CD4-positive, CD25-positive, alpha-beta regulatory T cell (primary cell): ENCODE measurements around the gene CYP2S1. TPM values are rescaled to one million over a fixed set of nuclear protein-coding genes. Genes with fewer than 3 reads are reported as not detected.
A peak's percentile ranks its signal among the peaks of the same experiment; 100 is the strongest.

Experiments
- ATAC-seq, 2 donors: fragments of 150-1000 bp; cut with Tn5 transposase; one replicate each; pipeline ENCODE4 v1.10.0; 2021; ENCODE audit warnings: low read depth in 2 of 2, moderate number of reproducible peaks in 2 of 2, moderate library complexity in 1 of 2
- DNase-seq, 3 donors: peaks; one replicate each; pipeline versions ENCODE4 v3.0.0 to v3.0.0-alpha.2; 2012 to 2022; ENCODE audit warnings: mixed read lengths in 1 of 3
- H3K27ac ChIP-seq: one replicate; pipeline ENCODE4 v1.7.0; 2013; ENCODE audit warnings: mild to moderate bottlenecking, low read length; ENCODE audit not compliant: insufficient read depth, poor library complexity, severe bottlenecking
- H3K27me3 ChIP-seq: one replicate; pipeline ENCODE4 v1.7.0; 2013; ENCODE audit warnings: low read length; ENCODE audit not compliant: control insufficient read depth, insufficient read depth
- H3K36me3 ChIP-seq: one replicate; pipeline ENCODE4 v1.7.0; 2013; ENCODE audit warnings: mild to moderate bottlenecking, low read length, moderate library complexity; ENCODE audit not compliant: control insufficient read depth, insufficient read depth
- H3K4me1 ChIP-seq: 2 replicates; pipeline ENCODE4 v1.7.0; 2013; ENCODE audit warnings: mild to moderate bottlenecking, low read length; ENCODE audit not compliant: insufficient read depth, control insufficient read depth, poor library complexity, severe bottlenecking
- H3K4me3 ChIP-seq: one replicate; pipeline ENCODE4 v1.7.0; 2013; ENCODE audit warnings: low read depth, mild to moderate bottlenecking, low read length, moderate library complexity
- H3K9me3 ChIP-seq, 2 experiments: 1 replicate in 1 of 2; 2 replicates in 1 of 2; pipeline ENCODE4 v1.7.0; 2013; ENCODE audit warnings: low read length in 2 of 2, mild to moderate bottlenecking in 1 of 2, moderate library complexity in 1 of 2; ENCODE audit not compliant: control insufficient read depth in 2 of 2
- H3K27ac Mint-ChIP-seq, 3 donors: one replicate each; pipeline ENCODE4 v1.8.0; 2020 to 2022; ENCODE audit warnings: mild to moderate bottlenecking in 3 of 3, mixed read lengths in 3 of 3, moderate library complexity in 2 of 3
- H3K27me3 Mint-ChIP-seq: one replicate; pipeline ENCODE4 v1.8.0; 2022; ENCODE audit warnings: mild to moderate bottlenecking, mixed read lengths
- H3K36me3 Mint-ChIP-seq: one replicate; pipeline ENCODE4 v1.8.0; 2020; ENCODE audit warnings: mixed read lengths
- H3K4me1 Mint-ChIP-seq, 4 donors: one replicate each; pipeline ENCODE4 v1.8.0; 2020 to 2022; ENCODE audit warnings: mixed read lengths in 4 of 4, mild to moderate bottlenecking in 1 of 4
- H3K4me3 Mint-ChIP-seq, 4 donors: one replicate each; pipeline ENCODE4 v1.8.0; 2020 to 2022; ENCODE audit warnings: mild to moderate bottlenecking in 4 of 4, mixed read lengths in 4 of 4, moderate library complexity in 3 of 4
- H3K9me3 Mint-ChIP-seq, 7 donors: one replicate each; pipeline ENCODE4 v1.8.0; 2020 to 2022; ENCODE audit warnings: mixed read lengths in 7 of 7, mild to moderate bottlenecking in 3 of 7, moderate library complexity in 2 of 7
- polyA plus RNA-seq, 4 donors: library from polyadenylated mRNA; unstranded; fragments of 300-500 nt; fragmentation: Illumina TruSeq; gene quantifications; one replicate each; pipeline ENCODE4 v1.2.3, GENCODE V29; 2021
- total RNA-seq: library from RNA; stranded (reverse); gene quantifications from one replicate; pipeline ENCODE4 v1.2.3, GENCODE V29; 2022

The CYP2S1 gene
- total and polyA plus RNA-seq, 5 donors from 2014 or later: 0.28 TPM; not detected in 4

DNA sequence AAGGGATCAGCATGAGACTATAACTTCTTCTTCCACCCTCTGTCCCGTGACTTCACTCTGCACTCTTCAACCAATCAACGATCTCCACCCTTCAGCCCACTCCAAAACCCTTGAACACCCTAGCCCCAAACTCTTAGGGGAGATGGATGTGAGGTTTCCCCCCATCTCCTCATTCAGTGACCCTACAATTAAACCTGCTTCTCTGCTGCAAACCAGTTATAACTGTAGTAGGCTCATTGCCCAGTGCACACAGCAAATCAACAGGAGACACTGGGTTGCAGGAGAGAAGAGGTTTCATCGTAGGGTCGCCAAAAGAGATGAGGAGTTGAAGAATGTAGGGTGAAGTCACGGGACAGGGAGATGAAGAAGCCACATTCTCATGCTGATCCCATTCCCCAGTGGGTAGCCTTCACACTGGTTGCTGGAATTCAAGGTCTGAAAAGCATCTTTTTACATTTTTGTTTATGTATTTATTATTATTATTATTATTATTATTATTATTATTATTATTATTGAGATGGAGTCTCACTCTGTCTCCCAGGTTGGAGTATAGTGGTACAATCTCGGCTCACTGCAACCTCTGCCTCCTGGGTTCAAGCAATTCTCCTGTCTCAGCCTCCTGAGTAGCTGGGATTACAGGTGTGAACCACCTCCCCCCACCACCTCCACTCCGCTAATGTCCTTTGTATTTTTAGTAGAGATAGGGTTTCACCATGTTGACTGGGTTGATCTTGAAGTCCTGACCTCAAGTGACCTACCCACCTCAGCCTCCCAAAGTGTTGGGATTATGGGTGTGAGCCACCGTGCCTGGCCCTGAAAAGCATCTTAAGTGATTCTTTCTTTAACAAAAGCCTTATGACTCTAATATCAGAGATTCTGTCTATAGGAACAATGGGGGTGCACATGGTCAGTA, 5.8 kb upstream of the CYP2S1 start:
- Mint-ChIP-seq H3K4me3 (no peak overlapping the region), H3K36me3 (no peaks in the 10 kb centered on the region), H3K4me1 (no peaks in the 10 kb centered on the region), H3K27me3 (peaks cover 32% of the 10 kb centered on the region), H3K27ac (no peak overlapping the region), H3K9me3 (no peaks in the 10 kb centered on the region)
- peaks cover 5% of the 10 kb centered on the region for H3K27me3 ChIP-seq
- no peaks in the 10 kb centered on the region for H3K36me3 ChIP-seq
- H3K9me3 ChIP-seq: no peaks in the 10 kb centered on the region
- DNase-seq (no peak), ATAC-seq (no peak)
- H3K4me3 ChIP-seq: no peak overlapping the region
- H3K27ac ChIP-seq: no peak overlapping the region
- H3K4me1 ChIP-seq: no peaks in the 10 kb centered on the region

GRCh38 chr19:41187884-41188279, 5.1 kb upstream of the CYP2S1 start:
- Mint-ChIP-seq H3K36me3 (no peaks in the 10 kb centered on the region), H3K4me1 (peaks cover 0 to 5% (median 4%) of the 10 kb centered on the region in 4 donors), H3K9me3 (no peaks in the 10 kb centered on the region), H3K4me3 (no peak overlapping the region), H3K27me3 (peaks cover 39% of the 10 kb centered on the region), H3K27ac (no peak overlapping the region)
- no peak overlapping the region for H3K4me3 ChIP-seq
- H3K27ac ChIP-seq: no peak overlapping the region
- no peaks in the 10 kb centered on the region for H3K36me3 ChIP-seq
- no peaks in the 10 kb centered on the region for H3K9me3 ChIP-seq
- H3K4me1 ChIP-seq: peaks cover 4% of the 10 kb centered on the region
- no peak for DNase-seq
- H3K27me3 ChIP-seq: peaks cover 9% of the 10 kb centered on the region
- ATAC-seq: no peak

- ATAC-seq (no peak), DNase-seq (no peak)
- peak overlapping the region in 1 of 4 donors; percentile 66 for H3K4me3 Mint-ChIP-seq
- H3K36me3 ChIP-seq: no peaks in the 10 kb centered on the region
- no peaks in the 10 kb centered on the region for H3K36me3 Mint-ChIP-seq
- no peak overlapping the region for H3K4me3 ChIP-seq
- peaks cover 10% of the 10 kb centered on the region for H3K4me1 ChIP-seq
- H3K27ac ChIP-seq: no peak overlapping the region
- peaks cover 9% of the 10 kb centered on the region for H3K27me3 ChIP-seq
- H3K9me3 ChIP-seq: no peaks in the 10 kb centered on the region
- peaks cover 0 to 14% (median 4%) of the 10 kb centered on the region in 4 donors for H3K4me1 Mint-ChIP-seq
- no peak overlapping the region for H3K27ac Mint-ChIP-seq
- peaks cover 0 to 1% (median 0%) of the 10 kb centered on the region in 7 donors for H3K9me3 Mint-ChIP-seq
- peaks cover 41% of the 10 kb centered on the region for H3K27me3 Mint-ChIP-seq
These were observed 3.5 kb upstream of the CYP2S1 start for GRCh38 chr19:41189425-41190065.

GRCh38 chr19:41193430-41194156, 574 bp downstream of the CYP2S1 start:
- peaks cover 10% of the 10 kb centered on the region for H3K4me1 ChIP-seq
- H3K36me3 Mint-ChIP-seq: no peaks in the 10 kb centered on the region
- no peak overlapping the region for H3K27ac Mint-ChIP-seq
- H3K27ac ChIP-seq: no peak overlapping the region
- H3K36me3 ChIP-seq: no peaks in the 10 kb centered on the region
- peaks cover 9% of the 10 kb centered on the region for H3K27me3 ChIP-seq
- no peak overlapping the region for H3K4me3 ChIP-seq
- peaks cover 0 to 1% (median 0%) of the 10 kb centered on the region in 7 donors for H3K9me3 Mint-ChIP-seq
- H3K27me3 Mint-ChIP-seq: peaks cover 52% of the 10 kb centered on the region
- DNase-seq (no peak), ATAC-seq (no peak)
- peaks cover 0 to 14% (median 4%) of the 10 kb centered on the region in 4 donors for H3K4me1 Mint-ChIP-seq
- no peaks in the 10 kb centered on the region for H3K9me3 ChIP-seq
- H3K4me3 Mint-ChIP-seq: no peak overlapping the region

- DNase-seq (no peak), ATAC-seq (no peak)
- H3K4me3 Mint-ChIP-seq: no peak overlapping the region
These were observed 1.1 kb downstream of the CYP2S1 start for GRCh38 chr19:41194157-41194552.

DNA sequence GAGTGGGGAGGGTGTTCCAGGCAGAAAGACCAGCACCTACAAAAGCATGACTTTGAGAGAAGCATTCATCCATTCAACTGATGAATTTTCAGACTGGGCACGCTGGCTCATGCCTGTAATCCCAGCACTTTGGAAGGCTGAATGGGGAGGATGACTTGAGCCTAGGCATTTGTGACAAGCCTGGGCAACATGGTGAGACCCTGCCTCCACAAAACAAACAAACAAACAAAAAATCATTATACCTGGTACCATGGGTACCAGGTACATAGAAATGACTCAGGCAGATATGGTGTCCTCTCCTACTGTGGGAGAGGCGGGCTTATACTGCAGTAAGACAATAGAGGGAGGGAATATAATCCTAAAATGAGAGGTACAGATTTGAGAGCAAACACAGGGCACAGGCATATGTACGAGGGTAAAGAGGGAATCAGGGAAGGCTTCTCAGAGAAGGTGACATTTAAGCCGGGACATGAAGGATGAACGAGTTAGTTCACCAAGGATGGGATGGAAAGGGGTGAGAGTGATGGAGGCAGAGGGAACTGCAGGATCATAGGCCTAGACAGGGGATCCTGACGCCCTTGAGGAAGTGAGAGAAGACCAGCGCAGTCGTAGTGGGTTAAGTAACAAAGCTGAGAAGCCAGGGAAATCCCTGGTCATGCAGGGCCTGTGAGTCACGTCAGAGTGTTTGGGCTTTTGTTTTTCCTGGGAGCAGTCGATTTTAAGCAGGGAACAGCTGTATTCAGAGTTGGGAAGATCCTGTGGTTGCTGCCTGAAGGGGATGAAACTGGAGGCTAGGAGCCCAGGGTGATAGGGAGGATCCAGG, 2.9 kb downstream of the CYP2S1 start:
- peaks cover 10% of the 10 kb centered on the region for H3K4me1 ChIP-seq
- Mint-ChIP-seq H3K27ac (peak overlapping the region in 1 of 3 donors; percentile 11), H3K4me3 (no peak overlapping the region), H3K9me3 (peaks cover 0 to 1% (median 0%) of the 10 kb centered on the region in 7 donors), H3K27me3 (peaks cover 37% of the 10 kb centered on the region), H3K36me3 (no peaks in the 10 kb centered on the region), H3K4me1 (peaks cover 0 to 14% (median 4%) of the 10 kb centered on the region in 4 donors)
- no peak overlapping the region for H3K27ac ChIP-seq
- no peaks in the 10 kb centered on the region for H3K36me3 ChIP-seq
- no peak for ATAC-seq
- H3K4me3 ChIP-seq: no peak overlapping the region
- H3K9me3 ChIP-seq: no peaks in the 10 kb centered on the region
- H3K27me3 ChIP-seq: peaks cover 5% of the 10 kb centered on the region
- DNase-seq: no peak

More at GRCh38 chr19:41194157-41194552, 1.1 kb downstream of the CYP2S1 start:
- Histone ChIP-seq H3K4me3 (no peak overlapping the region), H3K27me3 (peaks cover 9% of the 10 kb centered on the region), H3K36me3 (no peaks in the 10 kb centered on the region), H3K4me1 (peaks cover 10% of the 10 kb centered on the region), H3K27ac (no peak overlapping the region), H3K9me3 (no peaks in the 10 kb centered on the region)
- Mint-ChIP-seq H3K4me1 (peaks cover 0 to 14% (median 4%) of the 10 kb centered on the region in 4 donors), H3K9me3 (peaks cover 0 to 1% (median 0%) of the 10 kb centered on the region in 7 donors), H3K27me3 (peaks cover 52% of the 10 kb centered on the region), H3K36me3 (no peaks in the 10 kb centered on the region), H3K27ac (no peak overlapping the region)

DNA sequence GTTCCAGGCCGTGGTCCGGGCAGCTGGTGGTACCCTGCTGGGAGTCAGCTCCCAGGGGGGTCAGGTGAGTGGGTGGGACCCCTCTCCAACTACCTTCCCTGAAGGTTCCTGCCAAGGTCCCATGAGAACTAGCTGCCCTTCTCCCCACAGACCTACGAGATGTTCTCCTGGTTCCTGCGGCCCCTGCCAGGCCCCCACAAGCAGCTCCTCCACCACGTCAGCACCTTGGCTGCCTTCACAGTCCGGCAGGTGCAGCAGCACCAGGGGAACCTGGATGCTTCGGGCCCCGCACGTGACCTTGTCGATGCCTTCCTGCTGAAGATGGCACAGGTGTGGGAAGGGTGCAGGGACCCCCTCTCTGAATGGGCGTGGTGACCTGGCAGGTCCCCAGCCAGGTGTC, 5.5 kb downstream of the CYP2S1 start:
- Histone ChIP-seq H3K9me3 (no peaks in the 10 kb centered on the region), H3K36me3 (no peaks in the 10 kb centered on the region), H3K27me3 (no peaks in the 10 kb centered on the region), H3K4me1 (no peaks in the 10 kb centered on the region), H3K4me3 (no peak overlapping the region), H3K27ac (no peak overlapping the region)
- H3K4me3 Mint-ChIP-seq: no peak overlapping the region
- DNase-seq: no peak
- no peaks in the 10 kb centered on the region for H3K36me3 Mint-ChIP-seq
- no peak for ATAC-seq
- H3K27ac Mint-ChIP-seq: peak overlapping the region in 1 of 3 donors; percentile 69
- peaks cover 0 to 1% (median 0%) of the 10 kb centered on the region in 7 donors for H3K9me3 Mint-ChIP-seq
- peaks cover 0 to 7% (median 0%) of the 10 kb centered on the region in 4 donors for H3K4me1 Mint-ChIP-seq
- H3K27me3 Mint-ChIP-seq: peaks cover 16% of the 10 kb centered on the region
